Skeletal muscle satellite cell (primary cell): ENCODE measurements around the gene DPP9.
A peak's percentile ranks its signal among the peaks of the same experiment; 100 is the strongest.
"Not testable (repeated sequence)": the region's sequence is repeated elsewhere in the genome, so short reads cannot be mapped to it uniquely, and the experiment has no call there.

Experiments
- H3K27me3 ChIP-seq: 2 replicates; pipeline ENCODE4 v1.7.0; 2013; ENCODE audit warnings: low read length; ENCODE audit not compliant: control insufficient read depth, insufficient read depth
- H3K36me3 ChIP-seq: 2 replicates; pipeline ENCODE4 v1.7.0; 2013; ENCODE audit warnings: mild to moderate bottlenecking, control low read depth, low read length; ENCODE audit not compliant: insufficient read depth
- H3K4me1 ChIP-seq: 2 replicates; pipeline ENCODE4 v1.7.0; 2013; ENCODE audit warnings: low read length; ENCODE audit not compliant: control insufficient read depth, insufficient read depth
- H3K4me2 ChIP-seq: 2 replicates; pipeline ENCODE4 v1.7.0; 2013; ENCODE audit warnings: mild to moderate bottlenecking, low read length
- H3K4me3 ChIP-seq: 2 replicates; pipeline ENCODE4 v1.7.0; 2013; ENCODE audit warnings: low read length
- H3K9ac ChIP-seq: 2 replicates; pipeline ENCODE4 v1.7.0; 2013; ENCODE audit warnings: mild to moderate bottlenecking, low read depth, low read length, moderate library complexity
- H3K9me3 ChIP-seq: replicated peaks from 2 replicates; pipeline ENCODE4 v1.7.0; 2013; ENCODE audit warnings: mild to moderate bottlenecking, control low read depth, low read length

DPP9 gene

DNA sequence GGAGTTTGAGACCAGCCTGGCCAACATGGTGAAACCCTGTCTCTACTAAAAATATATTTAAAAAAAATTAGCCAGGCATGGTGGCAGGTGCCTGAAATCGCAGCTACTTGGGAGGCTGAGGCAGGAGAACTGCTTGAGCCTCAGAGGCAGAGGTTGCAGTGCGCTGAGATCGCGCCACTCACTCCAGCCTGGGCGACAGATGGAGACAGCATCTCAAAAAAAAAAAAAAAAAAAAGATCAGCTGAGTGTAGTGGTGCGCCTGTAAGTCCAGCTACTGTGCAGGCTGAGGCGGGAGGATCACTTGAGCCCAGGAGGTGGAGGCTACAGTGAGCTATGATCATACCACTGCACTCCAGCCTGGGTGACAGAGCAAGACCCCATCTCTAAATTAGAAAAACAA is 43.6 kb downstream of the DPP9 start:
- not testable (repeated sequence) for H3K27me3 ChIP-seq, H3K4me1 ChIP-seq
- H3K36me3 ChIP-seq, result peaks cover 62% of the 10 kb centered on the region

DNA sequence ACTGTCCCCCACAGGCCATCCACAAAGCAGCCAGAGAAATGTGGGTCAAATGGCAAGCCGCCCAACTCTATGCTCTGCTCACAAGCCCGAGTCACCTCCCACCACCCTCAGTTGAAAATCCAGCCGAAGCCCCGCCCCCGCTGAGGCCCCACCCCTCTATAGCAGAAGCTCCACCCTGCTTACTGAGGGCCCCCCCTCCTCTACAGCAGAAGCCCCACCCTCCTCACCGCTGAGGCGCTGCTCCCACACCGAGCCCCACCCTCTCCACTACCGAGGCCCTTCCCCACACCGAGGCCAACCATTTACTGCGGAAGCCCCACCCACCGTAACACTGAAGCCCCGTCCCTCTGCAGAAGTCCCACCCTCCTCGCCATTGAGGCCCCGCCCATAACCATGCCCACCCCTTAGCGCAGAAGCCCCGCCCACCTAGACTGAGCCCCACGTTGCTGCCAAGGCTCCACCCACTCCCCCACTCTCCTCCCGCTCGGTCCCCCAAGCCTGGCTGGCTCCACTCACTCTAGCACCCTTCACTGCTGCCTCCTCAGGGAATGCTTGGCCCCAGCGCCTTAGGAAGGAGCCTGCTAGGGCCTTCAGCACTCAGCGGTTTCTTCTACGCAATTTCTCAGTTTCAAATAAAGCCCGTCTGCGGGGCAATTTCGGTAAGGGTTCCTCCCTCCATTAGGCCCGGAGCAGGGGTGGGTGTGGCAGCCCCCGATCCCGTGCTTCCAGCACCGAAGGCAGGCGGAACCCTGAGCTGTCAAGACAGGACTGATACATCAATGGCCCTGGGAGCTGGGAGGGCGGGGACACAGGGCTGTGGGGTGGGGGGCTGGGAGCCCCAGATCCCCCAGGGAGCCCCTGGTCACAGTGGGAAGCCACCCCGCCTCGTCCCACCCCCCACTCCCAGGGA is 44.5 kb downstream of the DPP9 start:
- no peak overlapping the region for H3K4me3 ChIP-seq
- peaks cover 59% of the 10 kb centered on the region for H3K36me3 ChIP-seq
- no peak overlapping the region for H3K9ac ChIP-seq

More for the DNA sequence above, 43.6 kb downstream of the DPP9 start:
- not testable (repeated sequence) for H3K9me3 ChIP-seq, H3K4me3 ChIP-seq, H3K4me2 ChIP-seq, H3K9ac ChIP-seq

DNA sequence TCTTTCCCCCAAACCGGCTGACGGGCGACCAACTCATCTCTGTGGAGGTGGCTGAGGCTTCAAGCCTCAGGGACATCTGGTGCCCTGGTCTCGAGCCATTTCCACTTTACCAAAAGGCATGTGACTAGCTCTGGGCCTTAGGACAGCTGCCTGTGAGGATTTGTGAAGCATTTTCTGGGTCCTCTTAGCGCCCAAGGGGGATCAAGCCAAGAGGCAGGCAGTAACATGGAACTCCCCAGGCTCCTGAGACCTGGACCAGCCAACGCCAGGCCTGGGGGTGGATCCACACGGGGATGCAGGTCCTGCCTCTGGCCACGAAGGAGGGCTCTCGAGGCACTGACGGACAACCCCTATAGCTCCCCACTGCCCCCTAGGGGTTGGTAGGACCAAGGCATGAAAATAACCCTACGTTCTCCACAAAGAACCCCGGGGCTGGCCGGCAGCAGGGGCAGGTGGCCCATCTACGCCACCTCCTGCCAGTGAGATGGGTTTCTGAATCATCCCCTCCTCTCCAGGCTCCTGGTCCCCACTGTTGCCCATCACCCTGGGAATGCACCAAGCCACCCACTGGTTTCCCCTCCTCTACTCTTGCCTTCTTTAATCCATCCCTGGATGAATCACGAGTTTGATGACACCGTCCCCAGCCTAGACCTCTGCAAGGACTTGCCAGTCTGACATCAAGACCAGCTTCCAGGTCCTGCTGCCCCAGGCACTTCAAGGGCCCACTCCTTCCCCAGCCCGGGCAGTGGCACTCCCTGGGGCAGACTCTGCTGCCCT is 46.5 kb downstream of the DPP9 start:
- no peaks in the 10 kb centered on the region for H3K9me3 ChIP-seq
- no peak overlapping the region for H3K4me3 ChIP-seq
- no peak overlapping the region for H3K4me2 ChIP-seq
- no peak overlapping the region for H3K9ac ChIP-seq
- peaks cover 42% of the 10 kb centered on the region for H3K36me3 ChIP-seq
- no peaks in the 10 kb centered on the region for H3K27me3 ChIP-seq
- H3K4me1 ChIP-seq, result no peaks in the 10 kb centered on the region

More for the DNA sequence above, 44.5 kb downstream of the DPP9 start:
- no peaks in the 10 kb centered on the region for H3K4me1 ChIP-seq
- H3K9me3 ChIP-seq, result no peaks in the 10 kb centered on the region
- H3K27me3 ChIP-seq, result no peaks in the 10 kb centered on the region
- H3K4me2 ChIP-seq, result no peak overlapping the region

DNA sequence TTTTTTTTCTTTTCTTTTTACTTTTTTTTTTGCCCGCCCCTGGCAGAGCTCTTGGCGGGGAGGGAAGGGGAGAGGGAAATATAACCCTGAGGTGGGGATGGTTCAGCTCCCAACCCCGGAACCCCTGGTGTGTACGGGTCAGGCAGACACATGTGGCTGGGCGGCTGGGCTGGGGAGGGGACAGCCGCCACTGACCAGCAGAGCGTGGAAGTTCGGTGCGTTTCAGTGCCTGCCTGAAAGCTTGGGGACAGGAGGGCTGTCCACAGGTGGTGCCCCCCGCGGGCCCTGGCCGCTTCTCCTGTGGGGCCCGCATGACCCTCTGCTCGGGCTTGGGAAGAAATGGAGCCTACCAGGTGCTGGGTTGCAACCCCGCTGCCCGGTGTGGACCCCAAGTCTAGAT is 48.3 kb downstream of the DPP9 start:
- H3K36me3 ChIP-seq, result peaks cover 35% of the 10 kb centered on the region
- H3K9ac ChIP-seq, result no peak overlapping the region

DNA sequence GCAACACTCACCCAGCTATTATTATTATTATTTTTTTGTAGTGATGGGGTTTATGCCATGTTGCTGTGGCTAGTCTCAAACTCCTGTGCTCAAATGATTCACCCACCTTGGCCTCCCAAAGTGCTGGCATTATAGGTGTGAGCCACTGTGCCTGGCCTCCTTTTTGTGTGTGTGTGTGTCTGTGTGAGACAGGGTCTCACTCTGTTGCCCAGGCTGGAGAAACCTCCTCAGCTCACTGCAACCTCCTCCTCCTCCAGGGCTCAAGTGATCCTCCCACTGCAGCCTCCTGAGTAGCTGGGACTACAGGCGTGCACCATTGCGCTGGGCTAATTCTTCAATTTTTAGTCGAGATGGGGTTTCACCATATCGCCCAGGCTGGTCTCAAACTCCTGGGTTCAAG is 49.9 kb downstream of the DPP9 start:
- H3K27me3 ChIP-seq, result no peaks in the 10 kb centered on the region

More for the DNA sequence above, 48.3 kb downstream of the DPP9 start:
- H3K27me3 ChIP-seq, result no peaks in the 10 kb centered on the region
- peaks cover 6% of the 10 kb centered on the region for H3K4me1 ChIP-seq
- no peak overlapping the region for H3K4me3 ChIP-seq
- H3K4me2 ChIP-seq, result no peak overlapping the region
- no peaks in the 10 kb centered on the region for H3K9me3 ChIP-seq

DNA sequence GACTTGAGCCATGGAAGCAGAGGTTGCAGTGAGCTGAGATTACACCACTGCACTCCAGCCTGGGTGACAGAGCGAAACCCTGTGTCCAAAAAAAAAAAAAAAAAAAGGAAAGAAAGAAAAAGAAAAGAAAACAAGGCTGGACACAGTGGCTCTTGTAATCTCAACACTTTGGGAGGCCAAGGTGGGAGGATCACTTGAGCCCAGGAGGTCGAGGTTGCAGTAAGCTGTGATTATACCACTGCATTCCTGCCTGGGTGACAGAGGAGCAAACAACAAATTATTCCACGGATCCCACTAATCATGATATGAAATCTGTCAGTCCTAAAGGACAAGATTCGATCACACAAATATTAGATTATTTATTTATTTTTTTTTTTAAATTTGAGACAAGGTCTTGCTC is 50.4 kb downstream of the DPP9 start:
- H3K27me3 ChIP-seq, result no peaks in the 10 kb centered on the region
- peaks cover 33% of the 10 kb centered on the region for H3K36me3 ChIP-seq
- H3K9ac ChIP-seq, result no peak overlapping the region
- peaks cover 14% of the 10 kb centered on the region for H3K4me1 ChIP-seq
- no peak overlapping the region for H3K4me2 ChIP-seq
- no peak overlapping the region for H3K4me3 ChIP-seq
- H3K9me3 ChIP-seq, result no peaks in the 10 kb centered on the region

More for the DNA sequence above, 49.9 kb downstream of the DPP9 start:
- H3K4me2 ChIP-seq, result no peak overlapping the region
- H3K4me3 ChIP-seq, result no peak overlapping the region
- no peaks in the 10 kb centered on the region for H3K9me3 ChIP-seq
- H3K4me1 ChIP-seq, result peaks cover 12% of the 10 kb centered on the region
- peaks cover 32% of the 10 kb centered on the region for H3K36me3 ChIP-seq
- no peak overlapping the region for H3K9ac ChIP-seq

DNA sequence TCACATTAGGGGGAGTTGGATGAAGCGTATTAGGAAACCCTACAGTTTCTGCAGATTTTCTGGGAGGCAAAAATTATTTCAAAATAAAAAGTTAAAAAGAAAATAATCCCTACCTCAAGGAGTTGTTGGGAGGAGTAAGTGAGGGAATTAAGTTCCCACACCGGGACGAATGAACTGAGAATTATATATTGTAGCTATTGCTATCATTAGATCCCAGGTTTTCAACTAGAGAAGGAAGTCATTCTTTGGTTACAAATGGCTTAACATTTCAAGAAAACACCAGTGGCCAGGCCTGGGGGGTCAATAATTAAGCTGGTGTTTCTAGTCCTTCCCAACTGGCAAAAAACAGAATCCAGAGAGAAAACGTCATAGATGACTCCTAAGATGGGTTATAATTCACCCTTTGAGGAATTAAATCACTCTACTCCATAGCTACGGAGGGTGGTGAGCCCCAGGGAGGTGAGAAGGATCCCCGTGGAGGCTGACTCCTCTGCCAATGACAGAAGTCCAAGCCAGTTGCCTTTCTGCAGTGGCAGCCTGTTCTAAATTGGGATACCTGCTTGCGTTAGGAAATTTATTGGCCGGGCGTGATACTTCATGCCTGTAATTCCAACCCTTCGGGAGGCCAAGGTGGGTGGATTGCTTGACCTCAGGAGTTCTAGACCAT is 52.3 kb downstream of the DPP9 start:
- Histone ChIP-seq H3K27me3 (no peaks in the 10 kb centered on the region), H3K4me2 (no peak overlapping the region), H3K9ac (no peak overlapping the region), H3K4me1 (peaks cover 14% of the 10 kb centered on the region), H3K36me3 (peaks cover 32% of the 10 kb centered on the region), H3K9me3 (no peaks in the 10 kb centered on the region), H3K4me3 (no peak overlapping the region)

DNA sequence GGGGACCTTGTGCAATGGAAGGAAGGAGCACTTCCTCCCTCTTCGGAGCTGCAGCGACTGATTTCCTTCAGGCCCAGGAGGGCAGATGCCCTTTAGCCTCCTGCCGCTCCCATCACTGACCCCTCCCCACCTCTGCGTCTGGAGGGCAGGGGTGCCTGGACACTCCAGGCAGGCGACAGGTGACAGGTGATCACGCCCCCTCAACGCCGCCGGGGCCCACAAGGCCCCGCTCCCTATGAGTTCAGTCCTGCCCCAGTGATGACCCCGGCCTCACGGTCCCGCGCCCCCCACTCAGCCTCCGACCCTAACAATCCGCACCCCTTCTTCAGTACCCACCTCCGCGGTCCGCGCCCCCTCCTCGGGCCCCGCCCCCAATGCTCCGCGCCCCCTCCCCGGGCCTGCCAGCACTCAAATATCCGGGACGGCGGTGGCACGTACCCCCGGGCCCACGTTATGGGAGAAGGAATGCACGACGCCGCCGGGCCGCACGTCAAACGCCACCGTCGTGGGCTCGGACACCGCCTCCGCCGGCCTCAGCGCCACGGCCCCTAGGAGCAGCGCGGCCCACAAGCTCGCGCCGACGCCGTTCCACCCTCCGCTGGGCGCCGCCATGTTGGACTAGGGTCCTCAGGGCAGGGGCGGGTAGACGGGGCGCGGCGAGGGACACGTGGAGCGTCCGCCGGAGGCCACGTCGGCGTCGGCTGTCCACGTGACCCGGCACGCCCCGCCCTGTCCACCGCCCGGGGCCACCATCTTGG is 53.7 kb downstream of the DPP9 start, which contains the start of gene MYDGF:
Gene MYDGF, minus strand, starts transcription at position 620 of the 758 bp plus-strand sequence. Its CDS starts 8 bp downstream, at position 612.
- Histone ChIP-seq H3K36me3 (peaks cover 30% of the 10 kb centered on the region), H3K4me2 (peak within 1 kb of the TSS; percentile 96), H3K9ac (peak within 1 kb of the TSS; percentile 95), H3K4me1 (peaks cover 14% of the 10 kb centered on the region), H3K27me3 (no peaks in the 10 kb centered on the region), H3K4me3 (peak within 1 kb of the TSS; percentile 99), H3K9me3 (no peaks in the 10 kb centered on the region)

DNA sequence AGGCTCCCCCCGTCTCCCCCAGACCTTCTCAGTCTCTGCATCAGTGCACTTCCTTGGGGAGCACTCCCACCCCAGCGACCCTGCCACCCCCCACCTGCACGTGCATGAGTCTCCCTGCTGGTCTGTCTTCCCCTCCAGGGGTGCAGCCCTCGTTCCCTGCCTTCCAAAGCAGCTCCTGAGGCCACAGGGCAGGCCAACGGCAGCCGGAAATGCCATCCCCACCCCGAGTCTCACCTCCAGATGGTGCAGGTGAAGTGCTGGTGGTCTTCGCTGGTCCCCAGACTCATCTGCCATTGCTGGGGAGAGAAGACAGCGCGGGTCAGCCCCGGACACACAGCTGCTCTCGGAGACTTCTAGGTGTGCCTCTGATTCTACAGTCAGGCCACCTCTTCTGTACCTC is 59.0 kb downstream of the DPP9 start:
- Histone ChIP-seq H3K27me3 (no peaks in the 10 kb centered on the region), H3K36me3 (peaks cover 65% of the 10 kb centered on the region), H3K4me1 (peaks cover 13% of the 10 kb centered on the region), H3K9me3 (no peaks in the 10 kb centered on the region), H3K9ac (no peak overlapping the region), H3K4me2 (no peak overlapping the region), H3K4me3 (no peak overlapping the region)

DNA sequence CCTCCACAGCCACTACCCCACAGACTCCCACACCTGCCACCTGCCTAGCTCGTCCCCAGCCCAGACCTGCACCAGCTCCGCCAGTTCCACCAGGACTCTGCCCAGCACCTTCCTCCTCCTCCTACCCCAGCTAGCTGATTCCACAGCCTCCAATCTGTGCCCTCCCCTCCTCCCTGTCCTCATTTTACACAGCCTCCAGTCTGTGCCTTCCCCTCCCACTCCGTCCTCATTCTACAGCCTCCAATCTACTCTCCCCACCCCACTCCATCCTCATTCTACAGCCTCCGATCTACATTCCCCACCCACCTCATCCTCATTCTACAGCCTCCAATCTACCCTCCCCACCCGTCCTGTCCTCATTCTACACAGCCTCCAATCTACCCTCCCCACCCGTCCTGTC is 60.8 kb downstream of the DPP9 start:
- H3K36me3 ChIP-seq, result peaks cover 70% of the 10 kb centered on the region
- peaks cover 4% of the 10 kb centered on the region for H3K4me1 ChIP-seq
- no peaks in the 10 kb centered on the region for H3K9me3 ChIP-seq
- H3K9ac ChIP-seq, result no peak overlapping the region
- no peak overlapping the region for H3K4me2 ChIP-seq
- H3K4me3 ChIP-seq, result no peak overlapping the region
- H3K27me3 ChIP-seq, result no peaks in the 10 kb centered on the region
